HFF-Myc (cell line): ENCODE measurements around the gene ELMO1.
"Not testable (repeated sequence)": the region's sequence is repeated elsewhere in the genome, so short reads cannot be mapped to it uniquely, and the experiment has no call there.

Source experiments
- DNase-seq: peaks from one replicate; pipeline ENCODE4 v3.0.0-alpha.2; 2011; ENCODE audit warnings: low read depth; ENCODE audit errors: extremely low read depth
- H3K4me3 ChIP-seq: replicated peaks from 2 replicates; pipeline ENCODE4 v1.5.1; 2011; ENCODE audit warnings: low read depth, mild to moderate bottlenecking, control low read depth, low read length
- CTCF ChIP-seq: IDR thresholded peaks from 2 replicates; pipeline ENCODE4 v1.5.1; 2012; ENCODE audit warnings: mild to moderate bottlenecking, low read depth, low read length, control low read depth; ENCODE audit errors: missing control alignments

ELMO1 gene

GRCh38 chr7:36979810-36980248 lies 468.8 kb downstream of the ELMO1 start:
- H3K4me3 ChIP-seq: no peak overlapping the region
- TF ChIP-seq CTCF: no peak
- DNase-seq: no peak

- no peak for DNase-seq
- TF ChIP-seq CTCF: no peak
- H3K4me3 ChIP-seq: no peak overlapping the region
Measured at GRCh38 chr7:36978461-36978860, 470.2 kb downstream of the ELMO1 start.

GRCh38 chr7:36977878-36978277 lies 470.8 kb downstream of the ELMO1 start:
- no peak overlapping the region for H3K4me3 ChIP-seq
- TF ChIP-seq CTCF: no peak
- DNase-seq: no peak

GRCh38 chr7:36973534-36973933 lies 475.1 kb downstream of the ELMO1 start:
- H3K4me3 ChIP-seq, DNase-seq: not testable (repeated sequence)

- H3K4me3 ChIP-seq: no peak overlapping the region
- DNase-seq: no peak
- no peak for TF ChIP-seq CTCF
Measured at GRCh38 chr7:36972140-36972518, 476.5 kb downstream of the ELMO1 start.

- DNase-seq: no peak
- H3K4me3 ChIP-seq: no peak overlapping the region
- TF ChIP-seq CTCF: no peak
Measured at GRCh38 chr7:36971515-36972139, 477.0 kb downstream of the ELMO1 start.

- H3K4me3 ChIP-seq: no peak overlapping the region
- DNase-seq: no peak
- no peak for TF ChIP-seq CTCF
Measured at GRCh38 chr7:36970551-36971514, 477.8 kb downstream of the ELMO1 start.
